Neural cell (in vitro differentiated cells): ENCODE data around the gene FBLN5.

ENCODE experiments used
- EP300 ChIP-seq: fragments of 450-650 bp; conservative IDR thresholded peaks from 2 replicates; pipeline ENCODE4 v1.6.1; 2014; ENCODE audit warnings: antibody characterized with exemption, mild to moderate bottlenecking, moderate library complexity; ENCODE audit not compliant: poor library complexity, severe bottlenecking
- EZH2 ChIP-seq: fragments of 200-600, 300-800 bp; shearing (Covaris generic), sonication (generic); IDR thresholded peaks from 2 replicates; pipeline ENCODE4 v1.6.1; 2014; ENCODE audit warnings: antibody characterized with exemption, low read length, borderline replicate concordance, mild to moderate bottlenecking; ENCODE audit not compliant: insufficient read depth, poor library complexity, severe bottlenecking
- POLR2AphosphoS5 ChIP-seq: IDR thresholded peaks from 2 replicates; pipeline ENCODE4 v1.6.1; 2012
- RAD21 ChIP-seq: fragments of 450-650 bp; conservative IDR thresholded peaks from 2 replicates; pipeline ENCODE4 v1.6.1; 2014; ENCODE audit warnings: antibody characterized with exemption, mild to moderate bottlenecking, moderate library complexity
- SMC3 ChIP-seq: fragments of 450-650 bp; conservative IDR thresholded peaks from 2 replicates; pipeline ENCODE4 v1.6.1; 2014; ENCODE audit warnings: antibody characterized with exemption, mild to moderate bottlenecking, moderate library complexity; ENCODE audit not compliant: poor library complexity
- TAF1 ChIP-seq: IDR thresholded peaks from 2 replicates; pipeline ENCODE4 v1.6.1; 2012; ENCODE audit warnings: low read depth
- TF ChIP-seq, protein P1 (sequence below): fragments of 450-650 bp; IDR thresholded peaks from 2 replicates; pipeline ENCODE4 v1.5.1; 2014; ENCODE audit warnings: antibody characterized with exemption, mild to moderate bottlenecking, moderate library complexity; ENCODE audit not compliant: poor library complexity, severe bottlenecking
- TF ChIP-seq, protein P2 (sequence below): IDR thresholded peaks from 2 replicates; pipeline ENCODE4 v1.6.1; 2012; ENCODE audit warnings: borderline replicate concordance

DNA sequence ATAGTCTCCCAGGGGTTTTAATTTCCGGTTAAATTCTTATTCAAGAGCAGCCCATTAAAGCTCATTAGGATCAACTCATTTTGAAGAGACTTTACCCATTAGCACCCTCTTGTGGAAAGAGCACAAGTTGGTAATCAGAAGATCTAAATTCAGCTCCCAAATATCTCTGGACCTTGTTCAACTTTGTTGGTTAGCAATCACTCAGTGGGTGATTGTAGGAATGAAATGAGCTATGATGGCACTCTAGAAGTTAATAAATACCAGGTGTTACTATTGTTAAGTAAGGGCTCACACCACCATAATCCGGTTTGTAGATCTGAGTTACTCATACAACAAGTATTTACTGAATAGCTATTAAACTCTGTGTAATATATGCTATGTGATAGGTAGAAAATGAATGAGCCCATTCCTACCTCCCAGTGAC lies 49.5 kb upstream of the FBLN5 start:
- TF ChIP-seq, protein P1, sequence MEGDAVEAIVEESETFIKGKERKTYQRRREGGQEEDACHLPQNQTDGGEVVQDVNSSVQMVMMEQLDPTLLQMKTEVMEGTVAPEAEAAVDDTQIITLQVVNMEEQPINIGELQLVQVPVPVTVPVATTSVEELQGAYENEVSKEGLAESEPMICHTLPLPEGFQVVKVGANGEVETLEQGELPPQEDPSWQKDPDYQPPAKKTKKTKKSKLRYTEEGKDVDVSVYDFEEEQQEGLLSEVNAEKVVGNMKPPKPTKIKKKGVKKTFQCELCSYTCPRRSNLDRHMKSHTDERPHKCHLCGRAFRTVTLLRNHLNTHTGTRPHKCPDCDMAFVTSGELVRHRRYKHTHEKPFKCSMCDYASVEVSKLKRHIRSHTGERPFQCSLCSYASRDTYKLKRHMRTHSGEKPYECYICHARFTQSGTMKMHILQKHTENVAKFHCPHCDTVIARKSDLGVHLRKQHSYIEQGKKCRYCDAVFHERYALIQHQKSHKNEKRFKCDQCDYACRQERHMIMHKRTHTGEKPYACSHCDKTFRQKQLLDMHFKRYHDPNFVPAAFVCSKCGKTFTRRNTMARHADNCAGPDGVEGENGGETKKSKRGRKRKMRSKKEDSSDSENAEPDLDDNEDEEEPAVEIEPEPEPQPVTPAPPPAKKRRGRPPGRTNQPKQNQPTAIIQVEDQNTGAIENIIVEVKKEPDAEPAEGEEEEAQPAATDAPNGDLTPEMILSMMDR: peak; percentile 61
- TF ChIP-seq EZH2: no peak
- TF ChIP-seq SMC3: peak; percentile 67
- peak; percentile 65 for TF ChIP-seq RAD21
- no peak for TF ChIP-seq EP300
- TF ChIP-seq, protein P2, sequence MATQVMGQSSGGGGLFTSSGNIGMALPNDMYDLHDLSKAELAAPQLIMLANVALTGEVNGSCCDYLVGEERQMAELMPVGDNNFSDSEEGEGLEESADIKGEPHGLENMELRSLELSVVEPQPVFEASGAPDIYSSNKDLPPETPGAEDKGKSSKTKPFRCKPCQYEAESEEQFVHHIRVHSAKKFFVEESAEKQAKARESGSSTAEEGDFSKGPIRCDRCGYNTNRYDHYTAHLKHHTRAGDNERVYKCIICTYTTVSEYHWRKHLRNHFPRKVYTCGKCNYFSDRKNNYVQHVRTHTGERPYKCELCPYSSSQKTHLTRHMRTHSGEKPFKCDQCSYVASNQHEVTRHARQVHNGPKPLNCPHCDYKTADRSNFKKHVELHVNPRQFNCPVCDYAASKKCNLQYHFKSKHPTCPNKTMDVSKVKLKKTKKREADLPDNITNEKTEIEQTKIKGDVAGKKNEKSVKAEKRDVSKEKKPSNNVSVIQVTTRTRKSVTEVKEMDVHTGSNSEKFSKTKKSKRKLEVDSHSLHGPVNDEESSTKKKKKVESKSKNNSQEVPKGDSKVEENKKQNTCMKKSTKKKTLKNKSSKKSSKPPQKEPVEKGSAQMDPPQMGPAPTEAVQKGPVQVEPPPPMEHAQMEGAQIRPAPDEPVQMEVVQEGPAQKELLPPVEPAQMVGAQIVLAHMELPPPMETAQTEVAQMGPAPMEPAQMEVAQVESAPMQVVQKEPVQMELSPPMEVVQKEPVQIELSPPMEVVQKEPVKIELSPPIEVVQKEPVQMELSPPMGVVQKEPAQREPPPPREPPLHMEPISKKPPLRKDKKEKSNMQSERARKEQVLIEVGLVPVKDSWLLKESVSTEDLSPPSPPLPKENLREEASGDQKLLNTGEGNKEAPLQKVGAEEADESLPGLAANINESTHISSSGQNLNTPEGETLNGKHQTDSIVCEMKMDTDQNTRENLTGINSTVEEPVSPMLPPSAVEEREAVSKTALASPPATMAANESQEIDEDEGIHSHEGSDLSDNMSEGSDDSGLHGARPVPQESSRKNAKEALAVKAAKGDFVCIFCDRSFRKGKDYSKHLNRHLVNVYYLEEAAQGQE: no peak
- TF ChIP-seq POLR2AphosphoS5: no peak
- TF ChIP-seq TAF1: no peak
